H1 (cell line): ENCODE measurements around the gene ST8SIA4.

Experiments
- CHD2 ChIP-seq: IDR thresholded peaks from 2 replicates; pipeline ENCODE4 v1.6.1; 2012; ENCODE audit warnings: low read length, improper control_type of control experiment
- HDAC2 ChIP-seq, 2 experiments: fragments of 300-600 bp in 1 of 2; sonication (generic) in 1 of 2; IDR thresholded peaks; 2 replicates each; pipeline ENCODE4 v1.6.1; 2011 to 2012; ENCODE audit warnings: low read depth in 2 of 2, low read length in 2 of 2, mild to moderate bottlenecking in 2 of 2, moderate library complexity in 2 of 2, borderline replicate concordance in 1 of 2, inconsistent platforms in 1 of 2
- MAFK ChIP-seq: IDR thresholded peaks from 2 replicates; pipeline ENCODE4 v1.6.1; 2012; ENCODE audit warnings: low read depth, mild to moderate bottlenecking, improper control_type of control experiment, low read length
- POLR2AphosphoS5 ChIP-seq: IDR thresholded peaks from 2 replicates; pipeline ENCODE4 v1.6.1; 2011; ENCODE audit warnings: low read depth, low read length
- RAD21 ChIP-seq, 2 experiments: IDR thresholded peaks in 1 of 2; conservative IDR thresholded peaks in 1 of 2; 2 replicates each; pipeline ENCODE4 v1.6.1; 2011; ENCODE audit warnings: low read depth in 2 of 2, low read length in 2 of 2, improper control_type of control experiment in 1 of 2, inconsistent platforms in 1 of 2, mild to moderate bottlenecking in 1 of 2, moderate library complexity in 1 of 2
- ZNF274 ChIP-seq: IDR thresholded peaks from 2 replicates; pipeline ENCODE4 v1.7.0; 2012; ENCODE audit warnings: low read length, borderline replicate concordance; ENCODE audit errors: extremely low read depth
- TF ChIP-seq, protein P1 (sequence below), 3 experiments: IDR thresholded peaks; 1 replicate in 2 of 3; 2 replicates in 1 of 3; pipeline versions ENCODE4 v1.5.1 to v1.6.1; 2011; ENCODE audit warnings: low read length in 3 of 3, mild to moderate bottlenecking in 3 of 3, inconsistent platforms in 2 of 3, low read depth in 1 of 3, moderate library complexity in 1 of 3; ENCODE audit not compliant: insufficient read depth in 1 of 3; ENCODE audit errors: control extremely low read depth in 1 of 3

DNA sequence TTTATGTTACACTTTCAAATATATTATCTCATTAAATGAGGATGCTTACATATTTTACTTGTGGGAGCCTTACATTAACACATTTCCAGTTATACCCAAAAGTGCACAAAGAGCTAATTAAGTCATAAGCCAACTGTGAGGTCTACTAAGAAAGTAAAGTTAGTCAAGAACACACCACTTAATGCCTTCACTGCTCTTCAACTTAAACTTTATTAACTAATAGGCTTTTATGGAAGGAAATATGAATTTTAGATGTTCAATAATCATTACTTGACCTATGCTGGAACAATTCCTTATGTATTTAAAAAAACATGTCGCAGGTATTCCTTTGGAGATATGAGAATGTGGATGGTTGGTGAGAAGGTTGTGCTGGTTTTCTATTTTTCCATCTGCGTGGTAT lies 3.4 kb downstream of the ST8SIA4 start:
- TF ChIP-seq, protein P1, sequence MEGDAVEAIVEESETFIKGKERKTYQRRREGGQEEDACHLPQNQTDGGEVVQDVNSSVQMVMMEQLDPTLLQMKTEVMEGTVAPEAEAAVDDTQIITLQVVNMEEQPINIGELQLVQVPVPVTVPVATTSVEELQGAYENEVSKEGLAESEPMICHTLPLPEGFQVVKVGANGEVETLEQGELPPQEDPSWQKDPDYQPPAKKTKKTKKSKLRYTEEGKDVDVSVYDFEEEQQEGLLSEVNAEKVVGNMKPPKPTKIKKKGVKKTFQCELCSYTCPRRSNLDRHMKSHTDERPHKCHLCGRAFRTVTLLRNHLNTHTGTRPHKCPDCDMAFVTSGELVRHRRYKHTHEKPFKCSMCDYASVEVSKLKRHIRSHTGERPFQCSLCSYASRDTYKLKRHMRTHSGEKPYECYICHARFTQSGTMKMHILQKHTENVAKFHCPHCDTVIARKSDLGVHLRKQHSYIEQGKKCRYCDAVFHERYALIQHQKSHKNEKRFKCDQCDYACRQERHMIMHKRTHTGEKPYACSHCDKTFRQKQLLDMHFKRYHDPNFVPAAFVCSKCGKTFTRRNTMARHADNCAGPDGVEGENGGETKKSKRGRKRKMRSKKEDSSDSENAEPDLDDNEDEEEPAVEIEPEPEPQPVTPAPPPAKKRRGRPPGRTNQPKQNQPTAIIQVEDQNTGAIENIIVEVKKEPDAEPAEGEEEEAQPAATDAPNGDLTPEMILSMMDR (IDR thresholded peaks at IDR 0.05; ENCODE audit: control extremely low read depth in 1 of 3, insufficient read depth in 1 of 3, low read depth in 1 of 3, low read length in 3 of 3): no peak
- TF ChIP-seq HDAC2 (IDR thresholded peaks at IDR 0.05; ENCODE audit: borderline replicate concordance in 1 of 2, low read depth in 2 of 2, low read length in 2 of 2) (no peak), POLR2AphosphoS5 (no peak), ZNF274 (no peak), RAD21 (IDR thresholded peaks at IDR 0.05 in 1 of 2, conservative IDR thresholded peaks at IDR 0.05 in 1 of 2; ENCODE audit: low read depth in 2 of 2, low read length in 2 of 2) (no peak), MAFK (no peak), CHD2 (no peak)
